ENCODE data around the gene MRFAP1L1.

DNA sequence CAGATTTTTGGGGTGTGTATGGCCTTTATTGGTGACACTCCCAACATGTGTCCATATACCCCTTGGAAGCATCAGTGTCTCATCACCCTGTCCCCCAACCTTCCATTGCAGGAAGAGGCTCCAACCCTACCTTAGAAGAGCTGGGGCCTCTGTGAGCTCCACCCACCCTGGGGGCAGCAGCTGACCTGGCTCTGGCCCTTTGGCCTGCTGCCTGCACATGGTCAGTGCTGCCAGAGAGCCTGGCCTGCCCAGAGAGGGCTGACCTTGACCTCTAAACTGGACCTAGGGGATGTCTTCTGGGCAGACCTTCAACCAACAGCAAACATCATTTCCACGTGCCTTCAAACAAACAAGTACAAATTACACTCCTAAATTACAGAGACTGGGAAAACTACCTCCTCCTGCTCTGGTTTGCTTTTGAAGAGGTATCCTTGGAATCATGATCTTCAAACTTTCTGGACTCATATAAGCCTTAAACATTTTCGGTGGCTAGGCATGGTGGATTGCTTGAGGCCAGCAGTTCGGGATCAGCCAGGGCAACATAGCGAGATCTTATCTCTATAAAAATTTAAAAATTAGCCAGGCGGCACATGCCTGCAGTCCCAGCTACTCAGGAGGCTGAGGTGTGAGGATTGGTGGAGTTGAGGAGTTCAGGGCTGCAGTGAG, 45.6 kb upstream of the MRFAP1L1 start:
- TF ChIP-seq LEF1 (IDR thresholded peaks at IDR 0.05; ENCODE audit: borderline replicate concordance), result no peak
- no peak for TF ChIP-seq FOXM1 (IDR thresholded peaks at IDR 0.05; ENCODE audit: borderline replicate concordance)
- TF ChIP-seq ELF4 (IDR thresholded peaks at IDR 0.05), result no peak
- no peak for TF ChIP-seq NFRKB (IDR thresholded peaks at IDR 0.05)
- TF ChIP-seq ZNF384 (IDR thresholded peaks at IDR 0.05), result no peak
- TF ChIP-seq, protein P1, sequence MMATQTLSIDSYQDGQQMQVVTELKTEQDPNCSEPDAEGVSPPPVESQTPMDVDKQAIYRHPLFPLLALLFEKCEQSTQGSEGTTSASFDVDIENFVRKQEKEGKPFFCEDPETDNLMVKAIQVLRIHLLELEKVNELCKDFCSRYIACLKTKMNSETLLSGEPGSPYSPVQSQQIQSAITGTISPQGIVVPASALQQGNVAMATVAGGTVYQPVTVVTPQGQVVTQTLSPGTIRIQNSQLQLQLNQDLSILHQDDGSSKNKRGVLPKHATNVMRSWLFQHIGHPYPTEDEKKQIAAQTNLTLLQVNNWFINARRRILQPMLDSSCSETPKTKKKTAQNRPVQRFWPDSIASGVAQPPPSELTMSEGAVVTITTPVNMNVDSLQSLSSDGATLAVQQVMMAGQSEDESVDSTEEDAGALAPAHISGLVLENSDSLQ (IDR thresholded peaks at IDR 0.05), result no peak
- no peak for TF ChIP-seq SUZ12 (IDR thresholded peaks at IDR 0.05)
- no peak for TF ChIP-seq FOXK2 (IDR thresholded peaks at IDR 0.05)
- no peak for TF ChIP-seq SP1 (IDR thresholded peaks at IDR 0.05)

Measured in HEK293T (cell line).